ENCODE results near the gene AFAP1L2. TPM values are rescaled to one million over a fixed set of nuclear protein-coding genes. Genes with fewer than 3 reads are reported as not detected.

AFAP1L2 gene
- total and polyA plus RNA-seq, 8 donors, result 2.6 to 25.0 (median 10.0) TPM

DNA sequence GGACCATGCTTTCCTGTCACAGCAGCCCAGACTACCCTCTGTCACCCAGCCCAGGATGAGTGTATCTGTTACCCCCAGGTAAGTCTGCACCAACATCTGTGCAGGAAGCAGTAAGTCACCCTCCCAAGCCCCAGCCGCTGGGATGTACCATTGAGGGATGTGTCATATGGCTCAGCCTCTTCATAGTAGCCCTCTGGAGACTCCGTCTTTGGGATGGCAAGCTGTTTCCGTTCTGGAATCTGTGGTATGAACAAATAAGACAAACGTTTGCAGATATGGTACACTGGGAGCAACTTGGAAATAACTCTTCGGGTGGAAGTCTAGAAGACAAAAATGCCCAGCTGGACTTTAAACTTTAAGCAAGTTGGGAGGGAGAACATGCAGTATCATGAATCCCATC is 81.3 kb downstream of the AFAP1L2 start:
- no peak overlapping the region for H3K27ac ChIP-seq
- peaks cover 0 to 9% (median 0%) of the 10 kb centered on the region in 4 donors for H3K36me3 ChIP-seq
- peaks cover 0 to 5% (median 2%) of the 10 kb centered on the region in 4 donors for H3K4me1 ChIP-seq
- H3K27me3 ChIP-seq, result no peaks in the 10 kb centered on the region
- no peak for DNase-seq
- no peaks in the 10 kb centered on the region for H3K9me3 ChIP-seq
- TF ChIP-seq, protein P1, sequence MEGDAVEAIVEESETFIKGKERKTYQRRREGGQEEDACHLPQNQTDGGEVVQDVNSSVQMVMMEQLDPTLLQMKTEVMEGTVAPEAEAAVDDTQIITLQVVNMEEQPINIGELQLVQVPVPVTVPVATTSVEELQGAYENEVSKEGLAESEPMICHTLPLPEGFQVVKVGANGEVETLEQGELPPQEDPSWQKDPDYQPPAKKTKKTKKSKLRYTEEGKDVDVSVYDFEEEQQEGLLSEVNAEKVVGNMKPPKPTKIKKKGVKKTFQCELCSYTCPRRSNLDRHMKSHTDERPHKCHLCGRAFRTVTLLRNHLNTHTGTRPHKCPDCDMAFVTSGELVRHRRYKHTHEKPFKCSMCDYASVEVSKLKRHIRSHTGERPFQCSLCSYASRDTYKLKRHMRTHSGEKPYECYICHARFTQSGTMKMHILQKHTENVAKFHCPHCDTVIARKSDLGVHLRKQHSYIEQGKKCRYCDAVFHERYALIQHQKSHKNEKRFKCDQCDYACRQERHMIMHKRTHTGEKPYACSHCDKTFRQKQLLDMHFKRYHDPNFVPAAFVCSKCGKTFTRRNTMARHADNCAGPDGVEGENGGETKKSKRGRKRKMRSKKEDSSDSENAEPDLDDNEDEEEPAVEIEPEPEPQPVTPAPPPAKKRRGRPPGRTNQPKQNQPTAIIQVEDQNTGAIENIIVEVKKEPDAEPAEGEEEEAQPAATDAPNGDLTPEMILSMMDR (IDR thresholded peaks at IDR 0.05), result no peak
- no peak for TF ChIP-seq POLR2A (IDR thresholded peaks at IDR 0.05)
- no peak for TF ChIP-seq POLR2AphosphoS5 (IDR thresholded peaks at IDR 0.05)
- no peak for TF ChIP-seq EP300 (IDR thresholded peaks at IDR 0.05)
- no peak overlapping the region for H3K4me3 ChIP-seq
- intact Hi-C loops (cut with DNase I; ENCODE audit: low total_unique reads), result no loop called here
- WGBS, 5 donors, result 48 to 69% (median 59%) methylated on average over 4 to 5 of the region's 5 CpGs

DNA sequence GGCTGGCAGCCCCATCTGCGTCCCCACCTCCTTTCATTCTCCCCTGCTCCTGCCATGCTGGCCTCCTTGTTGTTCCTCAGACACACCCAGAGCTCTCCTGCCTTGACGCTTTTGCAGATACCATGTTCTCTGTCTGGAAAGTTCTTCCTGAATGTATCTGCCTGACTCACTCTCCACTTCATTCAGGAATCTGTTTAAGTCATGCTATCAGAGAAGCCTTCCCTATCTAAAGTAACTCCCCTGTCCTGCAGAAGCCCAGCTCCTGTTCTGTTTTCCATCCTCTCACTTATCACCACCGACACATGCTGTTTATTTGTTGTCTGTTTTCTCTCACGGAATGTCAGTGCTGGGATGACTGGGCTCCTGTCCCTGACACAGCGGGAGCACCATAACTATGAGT is 82.0 kb downstream of the AFAP1L2 start:
- no peak overlapping the region for H3K27ac ChIP-seq
- 81 to 92% (median 88%) methylated on average over 5 of the region's 5 CpGs for WGBS, 5 donors

DNA sequence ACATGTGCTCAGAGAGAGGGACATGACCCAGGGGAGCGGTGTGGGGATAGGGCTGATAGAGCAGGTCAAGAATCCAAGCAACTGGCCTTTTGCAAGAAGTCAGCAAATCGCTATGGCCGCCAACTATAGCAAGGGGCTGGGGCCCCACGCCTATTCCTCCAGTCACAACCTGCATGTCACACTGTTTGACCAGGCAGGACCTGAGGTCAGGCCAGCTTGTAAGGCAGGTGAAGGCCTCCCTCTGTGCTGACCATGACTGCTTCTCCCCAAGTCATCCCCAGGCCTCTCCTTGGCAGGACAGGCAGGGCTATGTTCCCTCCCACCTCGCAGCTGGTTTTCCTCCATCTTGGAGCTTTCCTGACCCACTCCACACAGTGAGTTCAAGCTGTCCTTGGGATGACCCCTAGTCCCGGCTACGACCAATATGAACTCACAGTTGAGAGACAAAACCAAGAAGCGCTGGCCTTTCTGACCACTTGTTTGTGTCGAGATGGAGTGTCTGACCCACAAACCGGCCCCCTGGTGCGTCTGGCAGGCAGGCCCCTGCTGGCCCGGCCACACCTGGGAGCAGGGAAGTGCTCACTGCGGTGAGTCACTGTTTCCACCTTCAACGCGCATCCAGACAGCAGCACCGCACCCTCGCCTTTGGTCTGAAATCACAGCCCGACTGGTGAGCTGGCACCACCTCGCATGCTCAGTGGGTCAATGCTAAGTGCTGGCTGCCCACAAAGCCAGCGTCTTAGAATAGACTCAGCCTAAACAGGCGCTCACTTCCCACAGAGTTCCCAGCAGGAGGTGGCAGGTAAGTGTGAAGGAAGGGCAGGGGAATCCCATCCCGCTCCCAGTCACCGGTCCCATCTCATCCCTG is 83.8 kb downstream of the AFAP1L2 start:
- no peak for TF ChIP-seq POLR2A (IDR thresholded peaks at IDR 0.05)
- TF ChIP-seq EP300 (IDR thresholded peaks at IDR 0.05), result no peak
- TF ChIP-seq POLR2AphosphoS5 (IDR thresholded peaks at IDR 0.05), result no peak
- TF ChIP-seq, protein P1 (IDR thresholded peaks at IDR 0.05), result no peak
- Histone ChIP-seq H3K4me3 (no peak overlapping the region), H3K36me3 (peaks cover 0 to 9% (median 0%) of the 10 kb centered on the region in 4 donors), H3K9me3 (no peaks in the 10 kb centered on the region), H3K27me3 (no peaks in the 10 kb centered on the region), H3K27ac (no peak overlapping the region), H3K4me1 (no peaks in the 10 kb centered on the region)
- 72 to 77% (median 76%) methylated on average over 16 to 23 of the region's 23 CpGs for WGBS, 5 donors
- DNase-seq, result peak; percentile 27 to 79
- intact Hi-C loops (cut with DNase I; ENCODE audit: low total_unique reads), result no loop called here

More for the DNA sequence above, 82.0 kb downstream of the AFAP1L2 start:
- peaks cover 0 to 9% (median 0%) of the 10 kb centered on the region in 4 donors for H3K36me3 ChIP-seq
- no peaks in the 10 kb centered on the region for H3K27me3 ChIP-seq
- no peak for DNase-seq
- peaks cover 0 to under 1% (median 0%) of the 10 kb centered on the region in 4 donors for H3K4me1 ChIP-seq
- H3K4me3 ChIP-seq, result no peak overlapping the region
- intact Hi-C loops (cut with DNase I; ENCODE audit: low total_unique reads), result no loop called here
- TF ChIP-seq, protein P1 (IDR thresholded peaks at IDR 0.05), result no peak
- TF ChIP-seq EP300 (IDR thresholded peaks at IDR 0.05), result no peak
- TF ChIP-seq POLR2AphosphoS5 (IDR thresholded peaks at IDR 0.05), result no peak
- H3K9me3 ChIP-seq, result no peaks in the 10 kb centered on the region

DNA sequence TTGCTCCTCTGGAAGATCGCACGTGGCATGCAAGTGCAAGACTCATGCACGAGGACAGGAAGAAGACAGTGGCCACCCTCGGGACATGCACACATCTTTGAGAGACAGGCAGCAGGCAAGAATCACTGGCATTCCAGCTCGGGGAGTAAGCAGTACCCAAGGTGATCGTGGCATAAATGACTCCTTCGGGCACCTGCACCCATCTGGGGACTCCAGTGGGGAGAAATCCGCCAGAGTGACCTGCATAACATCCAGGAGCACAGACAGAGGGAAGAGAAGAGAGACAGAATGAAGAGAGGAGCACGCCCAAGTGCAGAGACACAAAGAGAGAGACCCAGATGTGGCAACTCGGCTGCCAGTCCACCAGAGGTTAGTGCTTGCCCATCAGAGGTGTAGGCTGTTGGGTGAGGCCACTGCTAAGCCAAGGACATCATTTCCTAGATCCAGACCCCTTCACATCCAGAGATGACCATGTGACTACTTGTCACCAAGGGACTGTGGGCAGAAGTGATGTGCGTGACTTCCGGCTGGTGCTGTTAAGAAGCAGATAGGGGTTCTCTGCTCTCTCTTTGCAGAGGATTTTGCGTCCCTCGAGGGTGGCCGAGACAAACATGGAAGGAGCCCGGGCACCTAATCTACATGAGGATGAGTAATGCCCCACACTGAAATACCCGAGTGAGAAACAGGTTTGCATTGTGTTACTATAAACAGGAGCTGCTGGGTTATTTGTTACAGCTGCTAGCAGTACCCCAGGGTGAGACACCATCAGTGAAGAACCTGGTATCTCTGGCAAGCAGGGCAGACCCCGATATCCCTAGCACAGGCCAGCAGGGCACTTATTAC is 84.7 kb downstream of the AFAP1L2 start:
- intact Hi-C loops (cut with DNase I; ENCODE audit: low total_unique reads), result no loop called here
- 89 to 94% (median 91%) methylated on average over 18 of the region's 18 CpGs for WGBS, 5 donors
- Histone ChIP-seq H3K4me1 (no peaks in the 10 kb centered on the region), H3K36me3 (peaks cover 0 to 9% (median 0%) of the 10 kb centered on the region in 4 donors), H3K27ac (no peak overlapping the region), H3K4me3 (no peak overlapping the region), H3K27me3 (no peaks in the 10 kb centered on the region), H3K9me3 (no peaks in the 10 kb centered on the region)
- DNase-seq, result no peak
- TF ChIP-seq POLR2A (IDR thresholded peaks at IDR 0.05), result no peak
- TF ChIP-seq, protein P1 (IDR thresholded peaks at IDR 0.05), result no peak
- no peak for TF ChIP-seq EP300 (IDR thresholded peaks at IDR 0.05)
- TF ChIP-seq POLR2AphosphoS5 (IDR thresholded peaks at IDR 0.05), result no peak

All from stomach (tissue), 9 donors.